ENCODE results near the gene CORO6. TPM values are rescaled to one million over a fixed set of nuclear protein-coding genes. Genes with fewer than 3 reads are reported as not detected.

CORO6 gene
- polyA plus RNA-seq, 2 of the 4 experiments (the other 2 are of a cell fraction): 5.0 to 10.1 TPM

GRCh38 chr17:29590411-29591145 lies 32.1 kb downstream of the CORO6 start:
- CTCF ChIA-PET: interaction anchor here (0.8 to 11.5 kb wide), 18 partner anchors 10 to 637 kb away, joined by 3 to 474 read pairs (median 5); partner anchors contain the start of genes ABHD15, EFCAB5, MYO18A and TP53I13
- POLR2A ChIA-PET: interaction anchor here (0.6 to 3.0 kb wide), 6 partner anchors 10 to 780 kb away, joined by 3 to 21 read pairs (median 8); partner anchors contain the start of genes ABHD15 and TP53I13
- ATAC-seq: peak; percentile 25 to 46
- H3K4me3 ChIP-seq: peak overlapping the region; percentile 82
- H3K4me1 ChIP-seq: peaks cover 57% of the 10 kb centered on the region
- WGBS (ENCODE audit: missing lambda C conversion rate): 11% methylated on average over 27 of the region's 30 CpGs
- DNase-seq (ENCODE audit: low read depth in 1 of 2, low spot score in 1 of 2): peak; percentile 73 to 78
- peak overlapping the region; percentile 95 for H3K4me2 ChIP-seq
- FAIRE-seq: no peak
- no peaks in the 10 kb centered on the region for H3K9me3 ChIP-seq
- H3K27ac ChIP-seq: peak overlapping the region; percentile 95 to 96
- TF ChIP-seq, protein P1, sequence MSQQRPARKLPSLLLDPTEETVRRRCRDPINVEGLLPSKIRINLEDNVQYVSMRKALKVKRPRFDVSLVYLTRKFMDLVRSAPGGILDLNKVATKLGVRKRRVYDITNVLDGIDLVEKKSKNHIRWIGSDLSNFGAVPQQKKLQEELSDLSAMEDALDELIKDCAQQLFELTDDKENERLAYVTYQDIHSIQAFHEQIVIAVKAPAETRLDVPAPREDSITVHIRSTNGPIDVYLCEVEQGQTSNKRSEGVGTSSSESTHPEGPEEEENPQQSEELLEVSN (IDR thresholded peaks at IDR 0.05; ENCODE audit: borderline replicate concordance, low read depth): peak; percentile 77
- TF ChIP-seq MYC (IDR thresholded peaks at IDR 0.05; ENCODE audit: borderline replicate concordance, low read length): no peak
- TF ChIP-seq EHF (CRISPR knock-in tag; IDR thresholded peaks at IDR 0.05): no peak
- no peak for TF ChIP-seq ZC3H11A (IDR thresholded peaks at IDR 0.05)
- TF ChIP-seq, protein P2, sequence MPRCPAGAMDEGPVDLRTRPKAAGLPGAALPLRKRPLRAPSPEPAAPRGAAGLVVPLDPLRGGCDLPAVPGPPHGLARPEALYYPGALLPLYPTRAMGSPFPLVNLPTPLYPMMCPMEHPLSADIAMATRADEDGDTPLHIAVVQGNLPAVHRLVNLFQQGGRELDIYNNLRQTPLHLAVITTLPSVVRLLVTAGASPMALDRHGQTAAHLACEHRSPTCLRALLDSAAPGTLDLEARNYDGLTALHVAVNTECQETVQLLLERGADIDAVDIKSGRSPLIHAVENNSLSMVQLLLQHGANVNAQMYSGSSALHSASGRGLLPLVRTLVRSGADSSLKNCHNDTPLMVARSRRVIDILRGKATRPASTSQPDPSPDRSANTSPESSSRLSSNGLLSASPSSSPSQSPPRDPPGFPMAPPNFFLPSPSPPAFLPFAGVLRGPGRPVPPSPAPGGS (IDR thresholded peaks at IDR 0.05): peak; percentile 12; the same call in 1 of the 3 replicates
- TF ChIP-seq CEBPB (IDR thresholded peaks at IDR 0.05): no peak
- TF ChIP-seq PHF8 (IDR thresholded peaks at IDR 0.05; ENCODE audit: borderline replicate concordance, low read depth): no peak
- 0 out of 2 replicates have a peak, but pooled peaks have one; percentile 46 for TF ChIP-seq HOXB5 (CRISPR knock-in tag; IDR thresholded peaks at IDR 0.05)
- no peak for TF ChIP-seq NR3C1 (IDR thresholded peaks at IDR 0.05)
- peak; percentile 81 for TF ChIP-seq MAX (IDR thresholded peaks at IDR 0.05)
- TF ChIP-seq POLR2A (IDR thresholded peaks at IDR 0.05; ENCODE audit: low read length): peak; percentile 32; the same call in 1 of the 2 replicates
- TF ChIP-seq RARB (CRISPR knock-in tag; IDR thresholded peaks at IDR 0.05): no peak
- no peak for TF ChIP-seq ZFP36 (IDR thresholded peaks at IDR 0.05; ENCODE audit: borderline replicate concordance, partially characterized antibody)
- TF ChIP-seq FOSL2 (IDR thresholded peaks at IDR 0.05): no peak
- peak; percentile 20; the same call in 1 of the 2 replicates for TF ChIP-seq FOSL2 (CRISPR knock-in tag; IDR thresholded peaks at IDR 0.05)
- TF ChIP-seq HOXB13 (CRISPR knock-in tag; IDR thresholded peaks at IDR 0.05; ENCODE audit: low read depth): 0 out of 2 replicates have a peak, but pooled peaks have one; percentile 15

- ATAC-seq (peak; percentile 21 to 40), DNase-seq (ENCODE audit: low read depth in 1 of 2, low spot score in 1 of 2) (peak; percentile 85 to 92), FAIRE-seq (no peak)
- no peaks in the 10 kb centered on the region for H3K9me3 ChIP-seq
- 7% methylated on average over 26 of the region's 70 CpGs for WGBS (ENCODE audit: missing lambda C conversion rate)
- peaks cover 56% of the 10 kb centered on the region for H3K4me1 ChIP-seq
- CTCF ChIA-PET: interaction anchor here (1.5 to 16.7 kb wide), 6 partner anchors 17 to 190 kb away, joined by 3 to 474 read pairs (median 170); partner anchors contain the start of genes ABHD15 and TP53I13
- peak within 1 kb of the TSS; percentile 98 for H3K4me2 ChIP-seq
- POLR2A ChIA-PET: interaction anchor here (1.2 to 2.8 kb wide), 2 partner anchors 22 to 220 kb away, joined by 4 to 21 read pairs; partner anchors contain the start of genes ABHD15 and TP53I13
- peak within 1 kb of the TSS; percentile 95 to 96 for H3K27ac ChIP-seq
- H3K4me3 ChIP-seq: peak within 1 kb of the TSS; percentile 82
- TF ChIP-seq SMC3 (IDR thresholded peaks at IDR 0.05) (no peak), RNF2 (IDR thresholded peaks at IDR 0.05; ENCODE audit: borderline replicate concordance, low read depth) (no peak), JUNB (IDR thresholded peaks at IDR 0.05) (no peak), BHLHE40 (IDR thresholded peaks at IDR 0.05; ENCODE audit: low read depth, low read length) (no peak), GATA3 (IDR thresholded peaks at IDR 0.05; ENCODE audit: borderline replicate concordance) (0 out of 2 replicates have a peak, but pooled peaks have one; percentile 10), MAX (IDR thresholded peaks at IDR 0.05) (peak; percentile 55), ZFP36 (IDR thresholded peaks at IDR 0.05; ENCODE audit: borderline replicate concordance, partially characterized antibody) (no peak), ZNF302 (CRISPR knock-in tag; IDR thresholded peaks at IDR 0.05) (peak; percentile 24; the same call in 1 of the 2 replicates), USF2 (IDR thresholded peaks at IDR 0.05) (no peak), CHD2 (IDR thresholded peaks at IDR 0.05; ENCODE audit: low read length, partially characterized antibody) (no peak), JUN (IDR thresholded peaks at IDR 0.05) (peak in 1 of 2 experiments; percentile 56; a peak in 3 of 5 replicates), ZSCAN20 (CRISPR knock-in tag; IDR thresholded peaks at IDR 0.05) (no peak), NPAS2 (CRISPR knock-in tag; IDR thresholded peaks at IDR 0.05; ENCODE audit: borderline replicate concordance) (no peak), NFE2L2 (conservative IDR thresholded peaks at IDR 0.05; ENCODE audit: low read length) (no peak), TFCP2L1 (CRISPR knock-in tag; IDR thresholded peaks at IDR 0.05) (no peak), MAFK (IDR thresholded peaks at IDR 0.05; ENCODE audit: partially characterized antibody) (no peak), ESRRA (IDR thresholded peaks at IDR 0.05; ENCODE audit: borderline replicate concordance, low read length) (no peak), ZC3H11A (IDR thresholded peaks at IDR 0.05) (no peak), POLR2A (IDR thresholded peaks at IDR 0.05; ENCODE audit: low read length) (peak; percentile 63)
- TF ChIP-seq, protein P1 (IDR thresholded peaks at IDR 0.05; ENCODE audit: borderline replicate concordance, low read depth): no peak
These were observed 32.9 kb downstream of the CORO6 start, which contains the start of gene GIT1 for GRCh38 chr17:29589524-29590410. GIT1 (minus strand) TSS chr17:29589648; CDS start chr17:29589378, 270 bp downstream.

Data from A549 (cell line).